OCI-LY3 (cell line): ENCODE measurements around the gene IKBKG.
"Not testable (repeated sequence)": the region's sequence is repeated elsewhere in the genome, so short reads cannot be mapped to it uniquely, and the experiment has no call there.

Experiments
- H2AFZ ChIP-seq: fragments of 200-600, 300-600 bp; shearing (Covaris generic); 2 replicates; pipeline ENCODE4 v1.6.0; 2014; ENCODE audit warnings: antibody characterized with exemption, low read depth, low read length
- H3K27ac ChIP-seq: fragments of 200-600, 300-600 bp; sonication (generic); 2 replicates; pipeline ENCODE4 v1.5.1; 2014; ENCODE audit warnings: mild to moderate bottlenecking, low read length, moderate library complexity, mixed read lengths
- H3K27me3 ChIP-seq: fragments of 200-600, 300-600 bp; sonication (generic); 2 replicates; pipeline ENCODE4 v1.6.1; 2014; ENCODE audit warnings: low read depth, low read length, mixed read lengths
- H3K36me3 ChIP-seq: fragments of 200-600, 300-600 bp; sonication (generic); replicated peaks from 2 replicates; pipeline ENCODE3; 2014; ENCODE audit warnings: low read depth, low read length, mixed read lengths
- H3K4me1 ChIP-seq: fragments of 300-600, 200-600 bp; sonication (generic); 2 replicates; pipeline ENCODE4 v1.6.1; 2014; ENCODE audit warnings: low read length, mixed read lengths
- H3K4me2 ChIP-seq: fragments of 200-600, 300-600 bp; sonication (generic); 2 replicates; pipeline ENCODE4 v1.6.1; 2014; ENCODE audit warnings: low read length, mixed read lengths
- H3K4me3 ChIP-seq: fragments of 300-600, 200-600 bp; sonication (generic); 2 replicates; pipeline ENCODE4 v1.5.1; 2014; ENCODE audit warnings: antibody characterized with exemption, mild to moderate bottlenecking, low read length, moderate library complexity
- H3K79me2 ChIP-seq: fragments of 300-600, 200-600 bp; shearing (Covaris generic); 2 replicates; pipeline ENCODE4 v1.6.1; 2014; ENCODE audit warnings: mild to moderate bottlenecking, low read length, mixed read lengths
- H3K9ac ChIP-seq: fragments of 300-600, 200-600 bp; shearing (Covaris generic); 2 replicates; pipeline ENCODE4 v1.6.0; 2014; ENCODE audit warnings: mild to moderate bottlenecking, low read length, moderate library complexity
- H3K9me3 ChIP-seq: fragments of 200-600, 300-600 bp; shearing (Covaris generic); 2 replicates; pipeline ENCODE4 v1.6.1; 2014; ENCODE audit warnings: low read length, mixed read lengths; ENCODE audit not compliant: insufficient read depth
- H4K20me1 ChIP-seq: fragments of 200-600, 300-600 bp; sonication (generic); 2 replicates; pipeline ENCODE4 v1.6.1; 2016; ENCODE audit warnings: low read length, mixed read lengths; ENCODE audit not compliant: insufficient read depth
- EZH2phosphoT487 ChIP-seq: fragments of 200-600 bp; shearing (Covaris generic); IDR thresholded peaks from 2 replicates; pipeline ENCODE4 v1.6.1; 2018; ENCODE audit warnings: antibody characterized with exemption, mixed run types, low read depth
- TF ChIP-seq, protein P1 (sequence below): fragments of 200-600, 300-600 bp; sonication (generic); IDR thresholded peaks from 2 replicates; pipeline ENCODE4 v1.5.1; 2014; ENCODE audit warnings: antibody characterized with exemption, low read length, low read depth

Gene IKBKG

GRCh38 chrX:154545673-154546274, 1.6 kb upstream of the IKBKG start:
- TF ChIP-seq EZH2phosphoT487 = no peak
- TF ChIP-seq, protein P1, sequence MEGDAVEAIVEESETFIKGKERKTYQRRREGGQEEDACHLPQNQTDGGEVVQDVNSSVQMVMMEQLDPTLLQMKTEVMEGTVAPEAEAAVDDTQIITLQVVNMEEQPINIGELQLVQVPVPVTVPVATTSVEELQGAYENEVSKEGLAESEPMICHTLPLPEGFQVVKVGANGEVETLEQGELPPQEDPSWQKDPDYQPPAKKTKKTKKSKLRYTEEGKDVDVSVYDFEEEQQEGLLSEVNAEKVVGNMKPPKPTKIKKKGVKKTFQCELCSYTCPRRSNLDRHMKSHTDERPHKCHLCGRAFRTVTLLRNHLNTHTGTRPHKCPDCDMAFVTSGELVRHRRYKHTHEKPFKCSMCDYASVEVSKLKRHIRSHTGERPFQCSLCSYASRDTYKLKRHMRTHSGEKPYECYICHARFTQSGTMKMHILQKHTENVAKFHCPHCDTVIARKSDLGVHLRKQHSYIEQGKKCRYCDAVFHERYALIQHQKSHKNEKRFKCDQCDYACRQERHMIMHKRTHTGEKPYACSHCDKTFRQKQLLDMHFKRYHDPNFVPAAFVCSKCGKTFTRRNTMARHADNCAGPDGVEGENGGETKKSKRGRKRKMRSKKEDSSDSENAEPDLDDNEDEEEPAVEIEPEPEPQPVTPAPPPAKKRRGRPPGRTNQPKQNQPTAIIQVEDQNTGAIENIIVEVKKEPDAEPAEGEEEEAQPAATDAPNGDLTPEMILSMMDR = no peak
- H4K20me1 ChIP-seq = no peaks in the 10 kb centered on the region
- peak overlapping the region; percentile 98 for H3K4me2 ChIP-seq
- H3K79me2 ChIP-seq = peaks cover 30% of the 10 kb centered on the region
- H3K4me1 ChIP-seq = 0 out of 2 replicates have a peak, but pooled peaks cover 5% of the 10 kb centered on the region
- peak overlapping the region; percentile 98 for H3K4me3 ChIP-seq
- H3K36me3 ChIP-seq = no peaks in the 10 kb centered on the region
- no peak overlapping the region for H3K27ac ChIP-seq
- H3K9me3 ChIP-seq = no peaks in the 10 kb centered on the region
- H3K27me3 ChIP-seq = no peaks in the 10 kb centered on the region
- H3K9ac ChIP-seq = peak overlapping the region; percentile 91; the same call in 1 of the 2 replicates
- no peak overlapping the region for H2AFZ ChIP-seq

DNA sequence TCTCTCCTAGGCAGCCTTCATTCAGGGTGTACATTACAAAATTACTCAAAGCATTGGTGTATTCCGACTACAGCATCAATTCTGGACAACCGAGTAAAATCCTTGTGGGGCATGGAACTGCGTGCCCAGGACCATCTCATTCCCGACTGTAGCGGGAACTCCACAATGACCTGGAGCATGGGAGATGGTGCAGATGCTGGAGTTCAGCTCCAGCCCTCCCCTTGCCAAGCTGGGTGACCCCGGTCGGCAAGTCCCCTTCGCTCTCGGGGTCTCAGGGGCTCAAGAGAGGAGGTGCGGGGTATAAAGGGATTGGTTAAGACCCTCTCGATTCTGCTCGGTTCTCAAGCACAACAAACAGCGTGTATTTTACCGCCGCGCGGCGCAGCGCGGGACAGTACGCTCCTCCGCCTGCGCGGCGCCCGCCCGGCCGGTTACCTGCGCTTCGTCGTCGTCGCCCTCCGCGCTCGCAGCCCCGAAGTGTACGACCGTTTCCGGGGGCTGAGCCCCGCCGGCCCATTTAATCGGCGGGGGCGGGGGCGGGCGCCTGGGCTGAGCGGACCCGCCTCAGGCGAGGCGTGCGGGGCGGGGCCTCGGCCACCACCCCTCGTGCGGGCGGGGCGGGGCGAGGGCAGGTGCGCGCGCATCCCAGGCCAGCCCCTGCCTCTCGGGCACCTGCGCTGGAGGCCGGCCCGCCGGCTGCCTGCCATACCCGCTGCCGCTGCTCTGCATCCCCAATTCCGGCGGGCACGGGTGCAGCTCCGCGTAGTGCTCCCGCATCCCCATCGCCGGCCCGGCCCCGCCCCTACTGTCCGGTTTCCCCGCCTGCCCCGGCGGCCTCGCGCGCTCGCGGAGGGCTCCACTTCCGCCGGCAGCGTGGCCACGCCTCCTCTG, 821 bp upstream of the IKBKG start, which contains the start of gene G6PD:
Gene G6PD (minus strand): TSS at position 493 of the 891 bp plus-strand sequence. CDS start 691 bp downstream, outside the sequence.
- peak within 1 kb of the TSS; percentile 98 for H3K4me3 ChIP-seq
- H3K27me3 ChIP-seq = no peaks in the 10 kb centered on the region
- no peaks in the 10 kb centered on the region for H3K36me3 ChIP-seq
- no peaks in the 10 kb centered on the region for H4K20me1 ChIP-seq
- H3K9ac ChIP-seq = peak within 1 kb of the TSS; percentile 91
- H3K9me3 ChIP-seq = no peaks in the 10 kb centered on the region
- TF ChIP-seq, protein P1 = no peak
- TF ChIP-seq EZH2phosphoT487 = no peak
- peaks cover 30% of the 10 kb centered on the region for H3K79me2 ChIP-seq
- H3K27ac ChIP-seq = peak within 1 kb of the TSS; percentile 93
- peak within 1 kb of the TSS; percentile 98 for H3K4me2 ChIP-seq
- 0 out of 2 replicates have a peak, but pooled peaks cover 5% of the 10 kb centered on the region for H3K4me1 ChIP-seq
- H2AFZ ChIP-seq = peak within 1 kb of the TSS; percentile 83; the same call in 1 of the 2 replicates

GRCh38 chrX:154548028-154548316, 552 bp downstream of the IKBKG start:
- Histone ChIP-seq H3K27ac (peak overlapping the region; percentile 93), H2AFZ (0 out of 2 replicates have a peak overlapping the region, but pooled peaks have one; percentile 63), H3K27me3 (no peaks in the 10 kb centered on the region), H3K4me2 (peak overlapping the region; percentile 94), H3K4me3 (peak overlapping the region; percentile 98), H3K36me3 (no peaks in the 10 kb centered on the region), H3K9ac (peak overlapping the region; percentile 91), H3K9me3 (no peaks in the 10 kb centered on the region), H3K4me1 (0 out of 2 replicates have a peak, but pooled peaks cover 5% of the 10 kb centered on the region), H4K20me1 (no peaks in the 10 kb centered on the region), H3K79me2 (peaks cover 30% of the 10 kb centered on the region)
- TF ChIP-seq, protein P1 = no peak

GRCh38 chrX:154549766-154550165, 2.3 kb downstream of the IKBKG start:
- TF ChIP-seq EZH2phosphoT487 = no peak
- TF ChIP-seq, protein P1 = no peak
- H3K9ac ChIP-seq = no peak overlapping the region

GRCh38 chrX:154552112-154552806, 4.8 kb downstream of the IKBKG start:
- not testable (repeated sequence) for H3K4me3 ChIP-seq, H4K20me1 ChIP-seq, H2AFZ ChIP-seq, H3K27me3 ChIP-seq, H3K4me1 ChIP-seq, H3K9ac ChIP-seq, H3K36me3 ChIP-seq, H3K4me2 ChIP-seq, H3K9me3 ChIP-seq, H3K27ac ChIP-seq
- H3K79me2 ChIP-seq = peaks cover 30% of the 10 kb centered on the region

More at GRCh38 chrX:154549766-154550165, 2.3 kb downstream of the IKBKG start:
- Histone ChIP-seq H3K4me3 (no peak overlapping the region), H3K4me2 (no peak overlapping the region), H4K20me1 (no peaks in the 10 kb centered on the region), H3K36me3 (peaks cover under 1% of the 10 kb centered on the region), H3K4me1 (0 out of 2 replicates have a peak, but pooled peaks cover 5% of the 10 kb centered on the region), H3K27ac (no peak overlapping the region), H3K79me2 (peaks cover 30% of the 10 kb centered on the region), H2AFZ (no peak overlapping the region), H3K27me3 (no peaks in the 10 kb centered on the region), H3K9me3 (no peaks in the 10 kb centered on the region)
